Stimulated activated CD8-positive, alpha-beta memory T cell treated with anti-CD3 and anti-CD28 coated beads, Interleukin-12 subunit alpha, Interleukin-12 subunit beta, amount 100 ng/mL, for 1 hour (primary cell): ENCODE results near the gene GTF3C5.
"Not testable (repeated sequence)": the region's sequence is repeated elsewhere in the genome, so short reads cannot be mapped to it uniquely, and the experiment has no call there.

Experiments used
- DNase-seq: peaks from one replicate; pipeline ENCODE4 v3.0.0-alpha.2; 2020; ENCODE audit warnings: low read depth

GTF3C5 gene

DNA sequence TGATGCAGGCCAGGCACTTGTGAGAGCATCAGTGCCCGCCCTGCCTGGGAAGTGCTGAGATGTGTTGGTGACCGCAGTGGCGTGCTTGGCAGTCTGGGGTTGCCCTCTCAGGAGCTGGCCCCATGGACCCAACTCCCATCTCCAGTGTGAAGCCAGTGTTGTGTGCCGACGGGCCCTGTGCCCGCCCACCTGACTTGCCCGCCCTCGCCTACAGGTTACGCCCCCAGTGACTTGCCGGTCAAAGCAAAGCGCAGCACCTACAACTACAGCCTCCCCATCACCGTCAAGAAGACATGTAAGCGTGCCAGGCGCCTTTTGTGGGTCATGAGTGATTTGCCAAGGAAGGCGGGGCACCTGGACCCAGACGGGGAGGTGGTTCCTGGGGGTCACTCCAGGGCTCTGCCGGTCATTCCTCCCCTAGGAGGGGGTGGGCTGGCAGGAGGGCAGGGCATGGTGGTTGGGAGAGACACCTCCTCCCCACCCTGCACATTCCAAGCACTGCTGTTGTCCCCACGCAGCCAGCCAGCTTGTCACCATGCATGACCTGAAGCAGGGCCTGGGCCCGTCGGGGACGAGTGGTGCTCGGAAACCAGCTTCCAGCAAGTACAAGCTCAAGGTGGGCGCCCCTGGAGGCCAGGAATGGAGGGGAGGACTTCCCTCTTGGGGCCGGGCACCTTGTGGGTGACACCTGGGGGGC, 23.5 kb downstream of the GTF3C5 start:
- DNase-seq: no peak

DNA sequence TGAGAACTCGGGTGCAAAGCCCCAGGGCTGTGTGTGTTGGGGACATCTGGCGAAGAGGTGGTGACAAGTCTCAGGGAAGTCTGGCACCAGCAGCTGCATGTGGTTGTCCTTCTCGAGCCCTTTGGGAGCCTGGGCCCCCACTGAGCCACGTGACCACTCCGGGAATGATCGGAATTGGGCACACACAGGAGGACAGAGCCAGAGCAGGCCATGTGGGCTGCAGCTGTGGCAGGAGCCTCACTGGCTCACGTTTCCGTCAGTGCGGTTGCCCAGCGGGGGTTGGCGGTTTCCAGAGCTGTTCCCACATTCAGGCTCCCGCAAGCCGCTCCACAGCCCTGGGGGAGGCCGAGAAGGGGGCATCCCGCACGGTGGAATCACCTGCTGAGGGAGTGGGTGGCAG, 24.2 kb downstream of the GTF3C5 start:
- DNase-seq: no peak

DNA sequence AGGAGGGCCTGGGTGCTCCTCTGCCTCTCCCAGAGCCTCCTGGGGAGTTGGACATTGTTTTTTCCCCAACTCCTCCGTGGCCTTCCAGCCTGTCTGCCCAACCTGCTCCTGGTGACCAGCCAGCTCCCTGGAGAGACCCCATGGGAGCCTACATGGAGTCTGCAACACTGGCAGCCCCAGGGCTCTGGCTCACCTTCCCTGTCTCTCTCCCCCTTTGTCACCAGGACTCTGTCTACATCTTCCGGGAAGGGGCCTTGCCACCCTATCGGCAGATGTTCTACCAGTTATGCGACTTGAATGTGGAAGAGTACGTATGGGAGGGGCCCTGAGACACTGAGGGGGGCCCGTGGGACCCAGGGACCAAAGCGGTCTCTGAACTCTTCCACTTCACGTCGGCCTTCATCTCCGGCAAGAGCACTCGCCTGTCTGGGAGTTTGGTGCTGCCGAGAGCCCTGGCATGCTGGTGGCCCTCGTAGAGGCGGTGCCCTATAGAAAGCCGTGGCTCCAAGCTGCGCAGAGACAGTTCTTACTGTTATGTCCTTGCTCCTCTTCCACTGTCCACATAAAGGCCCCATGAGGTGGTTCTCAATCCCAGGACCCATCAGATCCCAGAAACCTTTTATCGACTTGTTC, 25.1 kb downstream of the GTF3C5 start:
- no peak for DNase-seq

DNA sequence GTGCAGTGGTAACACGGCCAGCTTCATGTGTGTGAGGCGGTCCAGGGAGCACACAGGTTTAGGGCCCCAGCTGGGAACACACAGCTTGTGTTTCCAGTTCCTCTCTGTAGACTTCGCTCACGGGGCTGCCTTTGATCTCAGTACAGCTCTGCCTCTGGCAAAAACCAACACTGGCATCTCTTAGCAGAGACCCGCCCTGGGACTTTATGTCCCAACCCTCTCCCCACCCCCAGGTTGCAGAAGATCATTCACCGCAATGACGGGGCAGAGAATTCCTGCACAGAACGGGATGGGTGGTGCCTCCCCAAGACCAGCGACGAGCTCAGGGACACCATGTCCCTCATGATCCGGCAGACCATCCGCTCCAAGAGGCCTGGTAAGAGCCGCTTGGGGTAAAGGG, 25.7 kb downstream of the GTF3C5 start:
- no peak for DNase-seq

DNA sequence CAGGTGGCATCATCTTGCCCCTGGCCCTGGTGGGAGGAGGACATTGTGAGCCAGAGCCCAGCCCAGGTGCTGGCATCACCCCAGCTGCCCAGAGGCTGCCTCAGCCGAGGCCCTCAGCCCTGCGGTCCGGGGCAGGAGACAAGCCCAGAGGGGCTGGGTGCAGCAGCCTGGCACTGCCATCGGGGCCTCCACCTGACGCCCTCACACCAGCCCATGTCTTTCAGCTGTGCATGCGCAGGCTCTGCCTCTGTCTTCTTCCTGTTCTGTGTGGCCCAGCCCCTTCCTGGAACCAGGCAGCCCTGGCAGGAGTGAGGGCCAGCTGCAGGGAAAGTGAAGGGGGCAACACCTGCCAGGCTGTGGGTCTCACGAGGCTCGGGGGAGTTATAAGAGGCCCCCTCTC, 26.2 kb downstream of the GTF3C5 start:
- DNase-seq: no peak

DNA sequence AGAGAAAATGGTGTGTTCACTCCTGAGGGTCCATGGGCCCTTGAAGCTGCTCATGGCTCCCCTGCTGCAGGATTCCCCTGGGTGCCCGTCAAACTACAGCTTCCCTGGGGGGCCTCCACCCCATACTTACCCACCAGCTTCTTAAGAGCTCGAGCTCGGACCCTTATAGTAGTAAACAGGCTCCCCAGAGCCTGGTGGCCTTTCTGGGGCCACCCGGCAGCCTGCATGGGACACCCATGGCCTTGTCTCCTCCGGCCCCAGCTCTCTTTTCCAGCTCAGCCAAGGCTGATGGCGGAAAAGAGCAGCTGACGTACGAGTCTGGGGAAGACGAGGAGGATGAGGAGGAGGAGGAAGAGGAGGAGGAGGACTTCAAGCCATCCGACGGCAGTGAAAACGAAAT, 26.8 kb downstream of the GTF3C5 start:
- DNase-seq: no peak

DNA sequence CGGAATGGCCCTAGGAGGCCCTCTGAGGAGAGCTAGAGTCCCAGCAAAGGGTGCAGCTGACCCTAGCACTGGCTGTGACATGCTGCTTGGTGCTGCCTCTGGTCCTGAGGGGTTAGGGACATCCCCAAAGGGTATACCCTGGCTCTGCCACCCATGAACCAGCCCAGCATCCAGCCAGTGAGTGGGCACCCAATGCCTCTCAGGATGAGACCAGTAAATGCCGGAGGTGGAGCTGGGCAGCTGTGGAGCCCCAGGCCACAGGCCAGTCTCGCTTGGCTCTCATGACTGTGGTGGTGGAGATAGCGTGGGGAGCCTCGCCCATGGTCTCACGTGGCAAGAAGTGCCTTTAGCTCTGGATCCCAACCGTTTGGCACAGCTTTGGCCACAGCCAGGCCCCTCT, 27.3 kb downstream of the GTF3C5 start:
- DNase-seq: no peak

DNA sequence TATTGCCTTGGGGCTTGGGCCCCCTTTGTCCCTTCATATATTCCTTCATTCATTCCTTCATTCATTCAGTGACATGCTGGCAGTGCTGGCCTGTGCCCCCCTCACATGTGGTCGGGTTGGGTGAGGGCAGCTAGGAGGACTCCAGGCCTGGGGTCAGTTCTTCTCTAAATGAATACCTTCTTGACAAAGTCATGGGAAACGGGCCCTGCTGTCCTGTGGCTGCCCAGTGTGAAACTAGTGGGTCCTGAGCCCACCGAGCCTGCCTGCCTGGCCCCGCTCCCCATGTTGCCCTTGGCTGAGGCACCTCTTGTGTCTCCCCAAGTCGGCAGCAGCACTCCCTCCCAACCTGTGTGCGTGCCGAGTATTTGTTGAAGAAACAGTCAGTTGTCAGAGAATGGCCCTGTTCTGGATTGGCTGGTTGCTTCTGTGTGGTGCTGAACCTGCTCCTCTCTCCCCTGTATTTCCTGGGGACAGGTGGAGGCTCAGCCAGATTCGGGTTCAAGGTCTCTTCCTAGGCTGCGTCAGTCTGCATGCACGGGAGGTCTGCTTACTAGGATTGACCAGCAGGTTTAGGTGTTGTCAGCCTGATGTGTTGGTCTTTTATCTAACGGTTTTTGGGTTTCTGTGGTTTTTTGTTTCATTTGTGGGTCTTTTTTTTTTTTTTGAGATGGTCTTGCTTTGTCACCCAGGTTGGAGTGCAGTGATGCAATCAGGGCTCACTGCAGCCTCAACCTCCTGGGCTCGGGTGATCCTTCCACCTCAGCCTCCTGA, 27.9 kb downstream of the GTF3C5 start:
- DNase-seq: no peak

DNA sequence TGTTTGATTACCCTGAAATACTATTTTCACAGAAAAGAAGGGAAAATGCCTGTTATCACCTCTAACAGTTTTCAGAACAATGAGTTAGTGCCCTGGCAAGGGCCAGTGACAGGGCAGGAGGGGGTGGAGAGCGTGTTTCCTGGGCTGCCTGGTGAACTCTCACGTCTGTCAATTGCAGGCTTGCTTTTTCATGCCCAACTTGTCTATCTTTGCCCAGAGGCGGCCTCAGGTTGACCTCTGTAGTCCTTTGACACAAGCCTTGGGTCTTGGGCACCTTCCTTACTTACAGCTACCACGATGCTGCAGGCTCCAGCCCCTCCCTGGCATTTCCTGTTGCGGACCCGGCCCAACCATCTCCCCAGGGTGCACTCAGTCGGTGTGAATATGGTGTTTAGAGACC, 28.8 kb downstream of the GTF3C5 start:
- DNase-seq: no peak

DNA sequence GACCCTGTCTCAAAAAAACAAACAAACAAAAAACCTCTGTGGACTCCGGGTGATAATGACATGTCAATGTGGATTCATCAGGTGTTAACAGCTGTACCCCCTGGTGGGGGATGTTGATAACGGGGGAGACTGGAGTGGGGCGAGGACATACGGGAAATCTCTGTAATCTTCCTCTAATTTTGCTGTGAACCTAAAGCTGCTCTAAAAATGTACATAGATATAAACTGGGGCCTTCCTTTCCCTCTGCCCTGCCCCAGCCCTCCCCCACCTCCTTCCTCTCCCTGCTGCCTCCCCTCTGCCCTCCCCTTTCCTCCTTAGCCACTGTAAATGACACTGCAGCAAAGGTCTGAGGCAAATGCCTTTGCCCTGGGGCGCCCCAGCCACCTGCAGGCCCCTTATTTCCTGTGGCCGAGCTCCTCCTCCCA, 29.6 kb downstream of the GTF3C5 start:
- DNase-seq: no peak

DNA sequence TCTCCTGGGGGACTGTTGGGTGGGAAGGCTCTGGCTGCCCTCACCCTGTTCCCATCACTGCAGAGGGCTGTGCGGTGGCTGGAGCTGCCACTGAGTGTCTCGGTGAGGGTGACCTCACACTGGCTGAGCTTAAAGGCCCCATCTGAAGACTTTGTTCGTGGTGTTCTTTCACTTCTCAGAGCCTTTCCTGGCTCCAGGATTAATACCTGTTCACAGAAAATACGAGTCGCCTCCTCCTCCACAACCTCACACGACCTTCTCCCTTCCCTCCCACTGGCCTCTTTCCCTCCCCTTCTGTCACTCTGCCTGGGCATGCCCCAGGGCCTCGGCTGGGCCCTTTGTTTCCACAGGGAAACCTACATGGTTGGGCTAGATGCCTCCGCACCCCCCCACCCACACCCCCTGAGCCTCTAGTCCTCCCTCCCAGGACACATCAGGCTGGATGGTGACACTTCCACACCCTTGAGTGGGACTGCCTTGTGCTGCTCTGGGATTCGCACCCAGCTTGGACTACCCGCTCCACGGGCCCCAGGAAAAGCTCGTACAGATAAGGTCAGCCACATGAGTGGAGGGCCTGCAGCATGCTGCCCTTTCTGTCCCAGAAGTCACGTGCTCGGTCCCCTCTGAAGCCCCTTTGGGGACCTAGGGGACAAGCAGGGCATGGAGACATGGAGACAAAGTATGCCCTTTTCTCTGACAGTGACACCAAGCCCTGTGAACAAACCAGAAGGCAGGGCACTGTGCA, 30.4 kb downstream of the GTF3C5 start:
- not testable (repeated sequence) for DNase-seq

DNA sequence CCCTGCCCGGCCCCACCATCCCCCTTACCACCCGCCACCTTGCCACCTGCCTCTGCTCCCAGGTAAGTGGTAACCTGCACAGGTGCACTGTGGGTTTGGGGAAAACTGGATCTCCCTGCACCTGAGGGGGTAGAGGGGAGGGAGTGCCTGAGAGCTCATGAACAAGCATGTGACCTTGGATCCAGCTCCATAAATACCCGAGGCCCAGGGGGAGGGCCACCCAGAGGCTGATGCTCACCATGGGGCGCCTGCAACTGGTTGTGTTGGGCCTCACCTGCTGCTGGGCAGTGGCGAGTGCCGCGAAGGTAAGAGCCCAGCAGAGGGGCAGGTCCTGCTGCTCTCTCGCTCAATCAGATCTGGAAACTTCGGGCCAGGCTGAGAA, 31.0 kb downstream of the GTF3C5 start, which contains the start of gene CEL:
Gene CEL (plus strand): TSS at position 218 of the 382 bp plus-strand sequence. CDS start 22 bp downstream, at position 240.
- not testable (repeated sequence) for DNase-seq

DNA sequence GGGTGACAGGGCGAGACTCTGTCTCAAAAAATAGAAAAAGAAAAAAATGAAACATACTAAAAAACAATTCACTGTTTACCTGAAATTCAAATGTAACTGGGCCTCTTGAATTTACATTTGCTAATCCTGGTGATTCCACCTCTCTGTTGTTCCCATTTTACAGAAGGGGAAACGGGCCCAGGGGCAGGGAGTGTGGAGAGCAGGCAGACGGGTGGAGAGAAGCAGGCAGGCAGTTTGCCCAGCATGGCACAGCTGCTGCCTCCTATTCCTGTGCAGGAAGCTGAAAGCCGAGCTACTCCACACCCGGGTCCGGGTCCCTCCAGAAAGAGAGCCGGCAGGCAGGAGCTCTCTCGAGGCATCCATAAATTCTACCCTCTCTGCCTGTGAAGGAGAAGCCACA, 31.8 kb downstream of the GTF3C5 start:
- DNase-seq: not testable (repeated sequence)

DNA sequence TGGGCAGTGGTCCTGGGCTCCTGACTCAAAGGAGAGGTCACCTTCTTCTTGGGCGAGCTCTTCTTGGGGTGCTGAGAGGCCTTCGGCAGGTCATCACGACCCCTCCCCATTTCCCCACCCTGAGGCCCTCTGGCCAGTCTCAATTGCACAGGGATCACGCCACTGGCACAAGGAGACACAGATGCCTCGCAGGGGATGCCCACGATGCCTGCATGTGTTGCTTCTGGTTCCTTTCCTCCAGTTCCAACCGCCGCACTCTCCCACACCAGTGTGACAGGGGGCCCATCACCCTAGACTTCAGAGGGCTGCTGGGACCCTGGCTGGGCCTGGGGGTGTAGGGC, 32.3 kb downstream of the GTF3C5 start:
- DNase-seq: no peak

DNA sequence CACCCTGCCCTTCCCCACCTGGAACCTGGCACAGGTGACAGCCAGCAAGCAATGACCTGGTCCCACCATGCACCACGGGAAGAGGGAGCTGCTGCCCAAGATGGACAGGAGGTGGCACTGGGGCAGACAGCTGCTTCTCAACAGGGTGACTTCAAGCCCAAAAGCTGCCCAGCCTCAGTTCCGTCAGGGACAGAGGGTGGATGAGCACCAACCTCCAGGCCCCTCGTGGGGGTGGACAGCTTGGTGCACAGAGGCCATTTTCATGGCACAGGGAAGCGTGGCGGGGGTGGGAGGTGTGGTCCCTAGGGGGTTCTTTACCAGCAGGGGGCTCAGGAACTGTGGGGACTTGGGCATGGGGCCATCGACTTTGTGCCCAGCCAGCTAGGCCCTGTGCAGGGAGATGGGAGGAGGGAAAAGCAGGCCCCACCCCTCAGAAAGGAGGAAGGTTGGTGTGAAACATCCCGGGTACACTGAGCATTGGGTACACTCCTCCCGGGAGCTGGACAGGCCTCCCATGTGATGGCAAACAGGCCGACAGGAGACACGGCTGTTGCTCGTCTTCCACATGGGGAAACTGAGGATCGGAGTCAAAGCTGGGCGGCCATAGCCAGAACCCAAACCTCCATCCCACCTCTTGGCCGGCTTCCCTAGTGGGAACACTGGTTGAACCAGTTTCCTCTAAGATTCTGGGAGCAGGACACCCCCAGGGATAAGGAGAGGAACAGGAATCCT, 32.9 kb downstream of the GTF3C5 start:
- no peak for DNase-seq

DNA sequence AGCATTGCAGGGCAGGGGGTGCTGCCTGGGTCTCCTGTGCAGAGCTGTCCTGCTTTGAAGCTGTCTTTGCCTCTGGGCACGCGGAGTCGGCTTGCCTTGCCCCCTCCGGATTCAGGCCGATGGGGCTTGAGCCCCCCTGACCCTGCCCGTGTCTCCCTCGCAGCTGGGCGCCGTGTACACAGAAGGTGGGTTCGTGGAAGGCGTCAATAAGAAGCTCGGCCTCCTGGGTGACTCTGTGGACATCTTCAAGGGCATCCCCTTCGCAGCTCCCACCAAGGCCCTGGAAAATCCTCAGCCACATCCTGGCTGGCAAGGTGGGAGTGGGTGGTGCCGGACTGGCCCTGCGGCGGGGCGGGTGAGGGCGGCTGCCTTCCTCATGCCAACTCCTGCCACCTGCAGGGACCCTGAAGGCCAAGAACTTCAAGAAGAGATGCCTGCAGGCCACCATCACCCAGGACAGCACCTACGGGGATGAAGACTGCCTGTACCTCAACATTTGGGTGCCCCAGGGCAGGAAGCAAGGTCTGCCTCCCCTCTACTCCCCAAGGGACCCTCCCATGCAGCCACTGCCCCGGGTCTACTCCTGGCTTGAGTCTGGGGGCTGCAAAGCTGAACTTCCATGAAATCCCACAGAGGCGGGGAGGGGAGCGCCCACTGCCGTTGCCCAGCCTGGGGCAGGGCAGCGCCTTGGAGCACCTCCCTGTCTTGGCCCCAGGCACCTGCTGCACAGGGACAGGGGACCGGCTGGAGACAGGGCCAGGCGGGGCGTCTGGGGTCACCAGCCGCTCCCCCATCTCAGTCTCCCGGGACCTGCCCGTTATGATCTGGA, 33.7 kb downstream of the GTF3C5 start:
- no peak for DNase-seq

DNA sequence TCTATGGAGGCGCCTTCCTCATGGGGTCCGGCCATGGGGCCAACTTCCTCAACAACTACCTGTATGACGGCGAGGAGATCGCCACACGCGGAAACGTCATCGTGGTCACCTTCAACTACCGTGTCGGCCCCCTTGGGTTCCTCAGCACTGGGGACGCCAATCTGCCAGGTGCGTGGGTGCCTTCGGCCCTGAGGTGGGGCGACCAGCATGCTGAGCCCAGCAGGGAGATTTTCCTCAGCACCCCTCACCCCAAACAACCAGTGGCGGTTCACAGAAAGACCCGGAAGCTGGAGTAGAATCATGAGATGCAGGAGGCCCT, 34.2 kb downstream of the GTF3C5 start:
- DNase-seq: no peak

DNA sequence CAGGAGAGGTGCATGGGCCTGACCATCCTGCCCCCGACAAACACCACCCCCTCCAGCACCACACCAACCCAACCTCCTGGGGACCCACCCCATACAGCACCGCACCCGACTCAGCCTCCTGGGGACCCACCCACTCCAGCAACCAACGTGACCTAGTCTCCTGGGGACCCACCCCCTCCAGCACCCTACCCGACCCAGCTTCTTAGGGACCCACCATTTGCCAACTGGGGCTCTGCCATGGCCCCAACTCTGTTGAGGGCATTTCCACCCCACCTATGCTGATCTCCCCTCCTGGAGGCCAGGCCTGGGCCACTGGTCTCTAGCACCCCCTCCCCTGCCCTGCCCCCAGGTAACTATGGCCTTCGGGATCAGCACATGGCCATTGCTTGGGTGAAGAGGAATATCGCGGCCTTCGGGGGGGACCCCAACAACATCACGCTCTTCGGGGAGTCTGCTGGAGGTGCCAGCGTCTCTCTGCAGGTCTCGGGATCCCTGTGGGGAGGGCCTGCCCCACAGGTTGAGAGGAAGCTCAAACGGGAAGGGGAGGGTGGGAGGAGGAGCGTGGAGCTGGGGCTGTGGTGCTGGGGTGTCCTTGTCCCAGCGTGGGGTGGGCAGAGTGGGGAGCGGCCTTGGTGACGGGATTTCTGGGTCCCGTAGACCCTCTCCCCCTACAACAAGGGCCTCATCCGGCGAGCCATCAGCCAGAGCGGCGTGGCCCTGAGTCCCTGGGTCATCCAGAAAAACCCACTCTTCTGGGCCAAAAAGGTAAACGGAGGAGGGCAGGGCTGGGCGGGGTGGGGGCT, 35.6 kb downstream of the GTF3C5 start:
- DNase-seq: no peak

DNA sequence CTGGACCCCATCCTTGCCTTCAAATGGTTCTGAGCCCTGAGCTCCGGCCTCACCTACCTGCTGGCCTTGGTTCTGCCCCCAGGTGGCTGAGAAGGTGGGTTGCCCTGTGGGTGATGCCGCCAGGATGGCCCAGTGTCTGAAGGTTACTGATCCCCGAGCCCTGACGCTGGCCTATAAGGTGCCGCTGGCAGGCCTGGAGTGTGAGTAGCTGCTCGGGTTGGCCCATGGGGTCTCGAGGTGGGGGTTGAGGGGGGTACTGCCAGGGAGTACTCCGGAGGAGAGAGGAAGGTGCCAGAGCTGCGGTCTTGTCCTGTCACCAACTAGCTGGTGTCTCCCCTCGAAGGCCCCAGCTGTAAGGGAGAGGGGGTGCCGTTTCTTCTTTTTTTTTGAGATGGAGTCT, 36.2 kb downstream of the GTF3C5 start:
- no peak for DNase-seq

DNA sequence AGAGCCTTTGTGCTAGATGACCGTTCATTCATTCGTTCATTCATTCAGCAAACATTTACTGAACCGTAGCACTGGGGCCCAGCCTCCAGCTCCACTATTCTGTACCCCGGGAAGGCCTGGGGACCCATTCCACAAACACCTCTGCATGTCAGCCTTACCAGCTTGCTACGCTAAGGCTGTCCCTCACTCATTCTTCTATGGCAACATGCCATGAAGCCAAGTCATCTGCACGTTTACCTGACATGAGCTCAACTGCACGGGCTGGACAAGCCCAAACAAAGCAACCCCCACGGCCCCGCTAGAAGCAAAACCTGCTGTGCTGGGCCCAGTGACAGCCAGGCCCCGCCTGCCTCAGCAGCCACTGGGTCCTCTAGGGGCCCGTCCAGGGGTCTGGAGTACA, 37.0 kb downstream of the GTF3C5 start:
- DNase-seq: no peak
